GM13976 (cell line): ENCODE data around the gene IGF2BP2.

Source experiments
- DNase-seq: peaks from one replicate; pipeline ENCODE4 v3.0.0; 2012; ENCODE audit warnings: low spot score
- CTCF ChIP-seq: IDR thresholded peaks from 2 replicates; pipeline ENCODE4 v1.5.1; 2012; ENCODE audit warnings: borderline replicate concordance, mild to moderate bottlenecking; ENCODE audit not compliant: insufficient read depth; ENCODE audit errors: extremely low read depth, missing control alignments, control extremely low read depth
- in situ Hi-C: fragments of 300-500 bp; cut with MboI; formaldehyde crosslinking; loops from one replicate; pipeline ENCODE4 v1.12.0; 2022; ENCODE audit warnings: low sequenced_read_pairs, mixed read lengths, inconsistent platforms; ENCODE audit not compliant: unreplicated experiment

The IGF2BP2 gene

GRCh38 chr3:185724251-185724650 lies 100.6 kb downstream of the IGF2BP2 start:
- no peak for DNase-seq
- TF ChIP-seq CTCF = no peak
- in situ Hi-C loops = no loop called here

DNA sequence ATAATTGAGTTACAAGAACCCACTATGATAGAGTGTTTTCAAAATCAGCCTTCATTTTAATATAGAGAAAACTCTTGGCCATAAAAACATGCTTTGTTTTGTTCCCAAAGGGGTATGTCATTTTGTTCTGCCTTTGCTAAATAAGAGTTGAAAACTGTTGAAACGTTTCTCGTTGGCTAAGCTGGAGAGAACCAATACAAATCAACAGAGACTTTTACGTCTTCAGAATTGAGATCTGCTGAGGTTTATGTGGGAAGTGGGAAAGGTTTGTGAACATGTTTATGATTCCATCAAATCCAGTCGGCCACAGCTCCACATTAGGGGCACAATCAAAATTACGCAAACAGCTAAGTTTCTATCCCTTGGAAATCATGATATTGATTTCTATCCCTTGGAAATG lies 102.0 kb downstream of the IGF2BP2 start:
- in situ Hi-C loops = no loop called here
- DNase-seq = no peak
- no peak for TF ChIP-seq CTCF

GRCh38 chr3:185721970-185722369 lies 102.9 kb downstream of the IGF2BP2 start:
- DNase-seq = no peak
- no peak for TF ChIP-seq CTCF
- in situ Hi-C loops = no loop called here

DNA sequence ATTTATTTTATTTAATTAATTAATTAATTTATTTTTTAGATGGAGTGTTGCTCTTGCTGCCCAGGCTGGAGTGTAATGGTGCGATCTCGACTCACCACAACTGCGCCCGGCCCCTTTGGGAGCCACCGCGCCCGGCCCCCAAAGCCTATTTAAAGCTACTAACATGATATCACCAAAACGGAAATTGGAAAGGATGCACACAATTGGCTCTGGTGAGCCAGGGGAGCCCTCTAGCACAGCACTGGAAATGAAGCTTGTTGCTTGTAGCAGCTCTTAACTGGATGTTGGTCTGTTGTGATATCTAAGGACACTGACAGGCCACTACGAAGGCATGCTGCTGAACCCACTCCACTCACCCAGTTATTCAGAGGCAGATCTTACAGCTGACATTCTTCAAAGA lies 104.5 kb downstream of the IGF2BP2 start:
- in situ Hi-C loops = no loop called here
- no peak for TF ChIP-seq CTCF
- no peak for DNase-seq

DNA sequence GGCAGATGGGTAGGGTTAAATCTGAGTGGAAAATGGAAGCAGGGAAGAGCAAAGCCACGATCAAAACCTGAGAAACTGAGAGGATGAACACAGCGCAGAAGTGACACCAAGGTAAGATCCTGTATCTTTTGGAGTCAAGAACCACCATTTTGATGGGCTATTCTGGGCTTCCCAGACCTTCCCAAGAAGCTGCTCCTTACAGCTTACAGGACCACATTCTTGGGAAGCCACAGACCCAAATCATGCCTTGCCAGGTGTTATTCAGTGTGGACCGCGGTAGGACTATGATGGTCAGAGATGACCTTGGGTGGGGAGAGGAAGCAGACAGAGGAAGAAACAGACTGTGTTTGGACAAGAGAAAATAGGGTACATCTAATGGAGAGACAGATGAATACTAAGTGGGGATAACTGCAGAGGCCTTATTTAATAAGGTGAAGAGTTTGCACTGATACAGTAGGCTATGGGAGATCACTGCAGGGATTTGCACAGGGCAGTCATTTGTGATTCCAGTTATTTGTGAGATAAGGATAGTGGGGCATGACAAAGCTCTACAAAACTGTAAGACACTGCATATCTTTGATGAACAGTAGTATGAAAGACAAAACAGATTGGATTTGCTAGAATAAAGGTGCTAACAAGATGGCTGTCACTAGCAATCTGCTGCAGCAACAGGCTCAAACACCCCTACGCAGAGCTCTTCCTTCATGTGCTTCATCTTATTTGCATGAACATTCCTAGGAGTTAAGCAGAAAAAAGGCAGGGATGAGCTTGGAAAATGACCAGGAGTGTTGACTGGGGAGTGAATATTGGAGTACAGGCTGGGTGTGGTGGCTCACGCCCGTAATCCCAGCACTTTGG lies 105.9 kb downstream of the IGF2BP2 start:
- no peak for TF ChIP-seq CTCF
- in situ Hi-C loops = no loop called here
- no peak for DNase-seq

GRCh38 chr3:185717627-185718402 lies 107.0 kb downstream of the IGF2BP2 start:
- DNase-seq = no peak
- TF ChIP-seq CTCF = no peak
- in situ Hi-C loops = no loop called here
